Type B pancreatic cell (in vitro differentiated cells): Measurements from ENCODE around the gene RNF125. TPM values are rescaled to one million over a fixed set of nuclear protein-coding genes. Genes with fewer than 3 reads are reported as not detected.

Experiments
- DNase-seq: peaks from one replicate; pipeline ENCODE4 v3.0.0; 2021; ENCODE audit warnings: mixed read lengths; ENCODE audit not compliant: unreplicated experiment; ENCODE audit errors: extremely low spot score
- H3K27ac Mint-ChIP-seq: 2 replicates; pipeline ENCODE4 v1.8.0; 2021; ENCODE audit warnings: mild to moderate bottlenecking, mixed read lengths
- H3K27me3 Mint-ChIP-seq: 2 replicates; pipeline ENCODE4 v1.8.0; 2021; ENCODE audit warnings: mixed read lengths
- H3K36me3 Mint-ChIP-seq: 2 replicates; pipeline ENCODE4 v1.8.0; 2021; ENCODE audit warnings: mixed read lengths
- H3K4me1 Mint-ChIP-seq: one replicate; pipeline ENCODE4 v1.8.0; 2021; ENCODE audit warnings: mixed read lengths; ENCODE audit not compliant: unreplicated experiment
- H3K4me3 Mint-ChIP-seq: 2 replicates; pipeline ENCODE4 v1.8.0; 2021; ENCODE audit warnings: mild to moderate bottlenecking, mixed read lengths
- H3K9me3 Mint-ChIP-seq: 2 replicates; pipeline ENCODE4 v1.8.0; 2021; ENCODE audit warnings: mixed read lengths
- CTCF ChIP-seq: fragments of 200-600 bp; sonication (generic); conservative IDR thresholded peaks from 2 replicates; pipeline ENCODE4 v1.5.0; 2021; ENCODE audit warnings: antibody characterized with exemption, mild to moderate bottlenecking
- total RNA-seq: library from RNA; stranded (reverse); gene quantifications from 2 replicates; pipeline ENCODE4 v1.2.1, GENCODE V29; 2021; ENCODE audit warnings: low replicate concordance

The RNF125 gene
- total RNA-seq, 1 donor from 2014 or later: 0.94 TPM

GRCh38 chr18:32029558-32029957 lies 10.9 kb downstream of the RNF125 start:
- TF ChIP-seq CTCF: no peak
- no peak overlapping the region for H3K27ac Mint-ChIP-seq
- no peaks in the 10 kb centered on the region for H3K27me3 Mint-ChIP-seq
- no peaks in the 10 kb centered on the region for H3K36me3 Mint-ChIP-seq
- no peaks in the 10 kb centered on the region for H3K9me3 Mint-ChIP-seq
- no peaks in the 10 kb centered on the region for H3K4me1 Mint-ChIP-seq
- DNase-seq: no peak
- no peak overlapping the region for H3K4me3 Mint-ChIP-seq

GRCh38 chr18:32032609-32033008 lies 14.0 kb downstream of the RNF125 start:
- Mint-ChIP-seq H3K4me3 (no peak overlapping the region), H3K9me3 (no peaks in the 10 kb centered on the region)

GRCh38 chr18:32036506-32037180 lies 18.0 kb downstream of the RNF125 start:
- Mint-ChIP-seq H3K4me1 (no peaks in the 10 kb centered on the region), H3K4me3 (no peak overlapping the region), H3K27me3 (no peaks in the 10 kb centered on the region), H3K36me3 (peaks cover 5% of the 10 kb centered on the region), H3K27ac (no peak overlapping the region), H3K9me3 (peaks cover 4% of the 10 kb centered on the region)
- no peak for TF ChIP-seq CTCF
- no peak for DNase-seq

More at GRCh38 chr18:32032609-32033008, 14.0 kb downstream of the RNF125 start:
- H3K27me3 Mint-ChIP-seq: no peaks in the 10 kb centered on the region
- H3K27ac Mint-ChIP-seq: no peak overlapping the region
- no peaks in the 10 kb centered on the region for H3K4me1 Mint-ChIP-seq
- DNase-seq: no peak
- TF ChIP-seq CTCF: no peak
- no peaks in the 10 kb centered on the region for H3K36me3 Mint-ChIP-seq

GRCh38 chr18:32037616-32038015 lies 19.0 kb downstream of the RNF125 start:
- Mint-ChIP-seq H3K4me1 (no peaks in the 10 kb centered on the region), H3K36me3 (peaks cover 5% of the 10 kb centered on the region), H3K27ac (no peak overlapping the region), H3K27me3 (no peaks in the 10 kb centered on the region), H3K4me3 (no peak overlapping the region), H3K9me3 (peaks cover 4% of the 10 kb centered on the region)
- DNase-seq: no peak
- no peak for TF ChIP-seq CTCF

GRCh38 chr18:32040936-32041335 lies 22.3 kb downstream of the RNF125 start:
- Mint-ChIP-seq H3K4me3 (no peak overlapping the region), H3K9me3 (peaks cover 4% of the 10 kb centered on the region), H3K36me3 (peaks cover 5% of the 10 kb centered on the region), H3K4me1 (no peaks in the 10 kb centered on the region), H3K27ac (no peak overlapping the region), H3K27me3 (no peaks in the 10 kb centered on the region)
- no peak for TF ChIP-seq CTCF
- DNase-seq: no peak

- DNase-seq: no peak
- no peak for TF ChIP-seq CTCF
- Mint-ChIP-seq H3K36me3 (peaks cover 5% of the 10 kb centered on the region), H3K27ac (no peak overlapping the region), H3K27me3 (no peaks in the 10 kb centered on the region), H3K9me3 (peaks cover 4% of the 10 kb centered on the region), H3K4me3 (no peak overlapping the region), H3K4me1 (no peaks in the 10 kb centered on the region)
Measured at GRCh38 chr18:32042337-32042736, 23.7 kb downstream of the RNF125 start.
